SK-N-SH (cell line): ENCODE data around the gene GTF2H4. TPM values are rescaled to one million over a fixed set of nuclear protein-coding genes. Genes with fewer than 3 reads are reported as not detected.
A peak's percentile ranks its signal among the peaks of the same experiment; 100 is the strongest.

Experiments used
- CTCF ChIA-PET: fragments of 300-600, 350-600 bp; formaldehyde crosslinking; extraction: SDS; loops from one replicate; lab custom pipeline; 2021; lab: Yijun Ruan, JAX
- POLR2A ChIA-PET: fragments of 350-600 bp; sonication (Branson Sonifier 250); formaldehyde crosslinking; extraction: SDS; loops from one replicate; lab custom pipeline; 2020; ENCODE audit warnings: antibody characterized with exemption, inconsistent platforms; lab: Yijun Ruan, JAX
- DNase-seq: peaks from one replicate; pipeline ENCODE4 v3.0.0; 2012
- H2AFZ ChIP-seq: fragments of 200-600 bp; sonication (generic); 2 replicates; pipeline ENCODE4 v1.8.1; 2016; ENCODE audit warnings: antibody characterized with exemption, mild to moderate bottlenecking, low read depth
- H3F3A ChIP-seq: fragments of 200-600 bp; sonication (generic); replicated peaks from 2 replicates; pipeline ENCODE3; 2016; ENCODE audit warnings: antibody characterized with exemption, mild to moderate bottlenecking; ENCODE audit not compliant: insufficient read depth
- H3K27ac ChIP-seq, 2 experiments: fragments of 200-500 bp in 1 of 2; fragments of 200-600 bp in 1 of 2; sonication (Bioruptor generic) in 1 of 2; sonication (generic), shearing (Covaris generic) in 1 of 2; 2 replicates each; pipeline versions ENCODE4 v1.5.1 to v1.6.1; 2014 to 2016; ENCODE audit warnings: low read depth in 2 of 2, inconsistent platforms in 1 of 2, low read length in 1 of 2, mild to moderate bottlenecking in 1 of 2, mixed read lengths in 1 of 2
- H3K27me3 ChIP-seq: fragments of 200-600 bp; sonication (generic), shearing (Covaris generic); 2 replicates; pipeline ENCODE4 v1.6.1; 2016; ENCODE audit warnings: mixed run types; ENCODE audit not compliant: insufficient read depth
- H3K36me3 ChIP-seq, 2 experiments: fragments of 200-500 bp in 1 of 2; fragments of 200-600 bp in 1 of 2; sonication (Bioruptor generic) in 1 of 2; sonication (generic) in 1 of 2; replicated peaks in 1 of 2; 2 replicates each; pipeline versions ENCODE3 to v1.5.1; 2014 to 2016; ENCODE audit warnings: low read length in 1 of 2, mild to moderate bottlenecking in 1 of 2; ENCODE audit not compliant: insufficient read depth in 2 of 2, control insufficient read depth in 1 of 2
- H3K4me1 ChIP-seq, 2 experiments: fragments of 200-500 bp in 1 of 2; fragments of 200-600 bp in 1 of 2; sonication (Bioruptor generic) in 1 of 2; sonication (generic), shearing (Covaris generic) in 1 of 2; 2 replicates each; pipeline versions ENCODE4 v1.5.1 to v1.6.1; 2014 to 2016; ENCODE audit warnings: low read depth in 1 of 2, low read length in 1 of 2, mixed run types in 1 of 2; ENCODE audit not compliant: insufficient read depth in 2 of 2, control insufficient read depth in 1 of 2
- H3K4me2 ChIP-seq: fragments of 200-600 bp; sonication (generic), shearing (Covaris generic); 2 replicates; pipeline ENCODE4 v1.6.1; 2017; ENCODE audit warnings: mixed run types
- H3K4me3 ChIP-seq, 2 experiments: fragments of 200-500 bp in 1 of 2; fragments of 200-600 bp in 1 of 2; sonication (Bioruptor generic) in 1 of 2; sonication (generic), shearing (Covaris generic) in 1 of 2; 2 replicates each; pipeline versions ENCODE4 v1.5.1 to v1.8.1; 2014 to 2016; ENCODE audit warnings: low read depth in 2 of 2, inconsistent platforms in 1 of 2, low read length in 1 of 2, mild to moderate bottlenecking in 1 of 2, mixed read lengths in 1 of 2, moderate library complexity in 1 of 2
- H3K79me2 ChIP-seq: fragments of 200-600 bp; sonication (generic); 2 replicates; pipeline ENCODE4 v1.8.1; 2017; ENCODE audit warnings: mild to moderate bottlenecking; ENCODE audit not compliant: insufficient read depth
- H3K9ac ChIP-seq: fragments of 200-600 bp; sonication (generic); 2 replicates; pipeline ENCODE4 v1.6.1; 2017; ENCODE audit warnings: mixed run types
- H3K9me2 ChIP-seq: fragments of 200-600 bp; sonication (generic); 2 replicates; pipeline ENCODE4 v1.6.1; 2017; ENCODE audit warnings: mixed run types
- H3K9me3 ChIP-seq: fragments of 200-600 bp; sonication (generic); 2 replicates; pipeline ENCODE4 v1.6.1; 2017; ENCODE audit warnings: mixed run types, mild to moderate bottlenecking, moderate library complexity
- H4K20me1 ChIP-seq: fragments of 200-600 bp; sonication (generic); 2 replicates; pipeline ENCODE4 v1.6.1; 2017; ENCODE audit warnings: mild to moderate bottlenecking, mixed run types; ENCODE audit not compliant: insufficient read depth
- CHD2 ChIP-seq: fragments of 150-350 bp; IDR thresholded peaks from 2 replicates; pipeline ENCODE4 v1.6.1; 2018; ENCODE audit warnings: low read length; ENCODE audit not compliant: partially characterized antibody
- EP300 ChIP-seq, 2 experiments: IDR thresholded peaks; 2 replicates each; pipeline versions ENCODE4 v1.4.0 to v1.6.1; 2012; ENCODE audit warnings: borderline replicate concordance in 1 of 2, low read depth in 1 of 2, low read length in 1 of 2
- EZH2phosphoT487 ChIP-seq: fragments of 200-600 bp; sonication (generic); IDR thresholded peaks from 2 replicates; pipeline ENCODE4 v1.6.1; 2017; ENCODE audit warnings: low read depth, mixed run types, mild to moderate bottlenecking, antibody characterized with exemption, moderate library complexity, borderline replicate concordance
- FOXJ3 ChIP-seq: sonication (generic); formaldehyde crosslinking; IDR thresholded peaks from 2 replicates; pipeline ENCODE4 v1.5.1; 2020; ENCODE audit warnings: mild to moderate bottlenecking, missing genetic modification reagents
- GABPA ChIP-seq: IDR thresholded peaks from 2 replicates; pipeline ENCODE4 v1.4.0; 2012; ENCODE audit warnings: low read depth, mild to moderate bottlenecking
- GATA2 ChIP-seq: sonication (generic); formaldehyde crosslinking; IDR thresholded peaks from 2 replicates; pipeline ENCODE4 v1.5.0; 2020; ENCODE audit warnings: mild to moderate bottlenecking, missing genetic modification reagents
- JUND ChIP-seq: IDR thresholded peaks from 2 replicates; pipeline ENCODE4 v1.4.0; 2012
- MAX ChIP-seq: IDR thresholded peaks from 2 replicates; pipeline ENCODE4 v1.4.0; 2012; ENCODE audit warnings: low read depth
- MEF2A ChIP-seq: IDR thresholded peaks from 2 replicates; pipeline ENCODE4 v1.4.0; 2012; ENCODE audit warnings: low read depth, borderline replicate concordance
- MXI1 ChIP-seq: IDR thresholded peaks from 2 replicates; pipeline ENCODE4 v1.6.1; 2012; ENCODE audit warnings: mild to moderate bottlenecking, low read depth, low read length, improper control_type of control experiment
- NFIC ChIP-seq: IDR thresholded peaks from 2 replicates; pipeline ENCODE4 v1.4.0; 2012; ENCODE audit warnings: borderline replicate concordance
- PBX3 ChIP-seq: IDR thresholded peaks from 2 replicates; pipeline ENCODE4; 2012
- REST ChIP-seq: IDR thresholded peaks from 2 replicates; pipeline ENCODE4 v1.6.1; 2012; ENCODE audit warnings: mild to moderate bottlenecking, low read depth, low read length, moderate library complexity
- SIN3A ChIP-seq: IDR thresholded peaks from 2 replicates; pipeline ENCODE4 v1.6.1; 2012; ENCODE audit warnings: low read depth, mild to moderate bottlenecking, low read length, moderate library complexity, borderline replicate concordance
- TEAD4 ChIP-seq: IDR thresholded peaks from 2 replicates; pipeline ENCODE4 v1.4.0; 2012; ENCODE audit warnings: mild to moderate bottlenecking, borderline replicate concordance; ENCODE audit not compliant: insufficient read depth
- ZBTB33 ChIP-seq: IDR thresholded peaks from 2 replicates; pipeline ENCODE4 v1.4.0; 2012; ENCODE audit warnings: low read depth, borderline replicate concordance
- WGBS: methylation state at CpG from one replicate; pipeline ENCODE4 v1.1.6; 2017; ENCODE audit warnings: low lambda C conversion rate; 5-methylcytosine and 5-hydroxymethylcytosine counted together
- polyA plus RNA-seq, 3 experiments: library from polyadenylated mRNA; depleted of rRNA; stranded (reverse); fragments of >200 nt; gene quantifications; 2 replicates each; pipeline ENCODE4 v1.2.3, GENCODE V29; 2012

Gene GTF2H4
- polyA plus RNA-seq, 1 of the 3 experiments (the other 2 are of a cell fraction): 30.7 TPM

- H3K4me2 ChIP-seq: peak overlapping the region; percentile 99
- H3K36me3 ChIP-seq: peaks cover 0 to 12% of the 10 kb centered on the region in 2 experiments
- peak; percentile 12 for DNase-seq
- peaks cover 58% of the 10 kb centered on the region for H3K79me2 ChIP-seq
- H3K9me2 ChIP-seq: no peaks in the 10 kb centered on the region
- TF ChIP-seq MXI1: 0 out of 2 replicates have a peak, but pooled peaks have one; percentile 2
- TF ChIP-seq JUND: no peak
- peaks cover 20 to 36% of the 10 kb centered on the region in 2 experiments; a peak in 3 of 4 replicates for H3K4me1 ChIP-seq
- peak overlapping the region; percentile 60 to 83 for H3K27ac ChIP-seq
- H3K4me3 ChIP-seq: peak overlapping the region; percentile 62 to 69
- H4K20me1 ChIP-seq: no peaks in the 10 kb centered on the region
- no peaks in the 10 kb centered on the region for H3K9me3 ChIP-seq
- H2AFZ ChIP-seq: no peak overlapping the region
- H3K27me3 ChIP-seq: no peaks in the 10 kb centered on the region
- ChIA-PET CTCF (interaction anchor here (0.6 to 1.8 kb wide), 5 partner anchors 30 to 481 kb away, joined by 3 to 5 read pairs (median 3); no protein-coding TSS in a partner anchor), POLR2A (no interaction called here)
- H3F3A ChIP-seq: peaks cover 16% of the 10 kb centered on the region
- peak overlapping the region; percentile 71 for H3K9ac ChIP-seq
- 26% methylated on average over 7 of the region's 7 CpGs for WGBS
These were observed 22.5 kb upstream of the GTF2H4 start for GRCh38 chr6:30885481-30885998.

GRCh38 chr6:30885999-30886896 is 21.8 kb upstream of the GTF2H4 start:
- Histone ChIP-seq H3K9ac (peak overlapping the region; percentile 71), H3K79me2 (peaks cover 61% of the 10 kb centered on the region), H3K9me3 (no peaks in the 10 kb centered on the region), H3F3A (peaks cover 16% of the 10 kb centered on the region), H3K27me3 (no peaks in the 10 kb centered on the region), H4K20me1 (no peaks in the 10 kb centered on the region), H3K4me2 (peak overlapping the region; percentile 99), H3K4me3 (peak overlapping the region; percentile 62 to 69), H3K4me1 (peaks cover 20 to 33% of the 10 kb centered on the region in 2 experiments; a peak in 3 of 4 replicates), H3K36me3 (peaks cover 0 to 14% of the 10 kb centered on the region in 2 experiments), H2AFZ (peak overlapping the region; percentile 63; the same call in 1 of the 2 replicates), H3K27ac (peak overlapping the region; percentile 60 to 83), H3K9me2 (no peaks in the 10 kb centered on the region)
- ChIA-PET POLR2A (no interaction called here), CTCF (interaction anchor here (0.9 to 1.8 kb wide), 3 partner anchors 8 to 59 kb away, joined by 3 to 5 read pairs (median 5); no protein-coding TSS in a partner anchor)
- 22% methylated on average over 17 of the region's 18 CpGs for WGBS
- DNase-seq: peak; percentile 65
- peak in 1 of 2 experiments; percentile 32; a peak in 1 of 4 replicates for TF ChIP-seq EP300 (IDR thresholded peaks at IDR 0.05; ENCODE audit: borderline replicate concordance in 1 of 2, low read depth in 1 of 2, low read length in 1 of 2)
- TF ChIP-seq REST: 0 out of 2 replicates have a peak, but pooled peaks have one; percentile 30
- TF ChIP-seq TEAD4: peak; percentile 53; the same call in 1 of the 2 replicates
- TF ChIP-seq FOXJ3 (CRISPR knock-in tag): no peak
- peak; percentile 72 for TF ChIP-seq MAX
- peak; percentile 78; the same call in 1 of the 2 replicates for TF ChIP-seq JUND
- TF ChIP-seq CHD2: no peak
- TF ChIP-seq NFIC: peak; percentile 77
- no peak for TF ChIP-seq GABPA
- TF ChIP-seq EZH2phosphoT487: no peak
- no peak; the same call in 1 of the 2 replicates for TF ChIP-seq SIN3A
- TF ChIP-seq GATA2: no peak
- TF ChIP-seq MXI1: no peak
- TF ChIP-seq PBX3: no peak
- TF ChIP-seq MEF2A: no peak
- TF ChIP-seq ZBTB33: no peak
